Body of pancreas (tissue), 4 donors: ENCODE results near the gene S100B.
"Not testable (repeated sequence)": the region's sequence is repeated elsewhere in the genome, so short reads cannot be mapped to it uniquely, and the experiment has no call there.

Experiments used
- CTCF ChIP-seq, 7 experiments: fragments of 450-650 bp in 4 of 7; fragments of 200-600 bp in 3 of 7; sonication (generic) in 3 of 7; IDR thresholded peaks; one replicate each; pipeline ENCODE4 v1.5.1; 2016 to 2019; ENCODE audit warnings: antibody characterized with exemption in 7 of 7
- POLR2A ChIP-seq, 3 donors: fragments of 450-650 bp; IDR thresholded peaks; one replicate each; pipeline ENCODE4 v1.6.1; 2016; ENCODE audit warnings: antibody characterized with exemption in 3 of 3, mild to moderate bottlenecking in 2 of 3

DNA sequence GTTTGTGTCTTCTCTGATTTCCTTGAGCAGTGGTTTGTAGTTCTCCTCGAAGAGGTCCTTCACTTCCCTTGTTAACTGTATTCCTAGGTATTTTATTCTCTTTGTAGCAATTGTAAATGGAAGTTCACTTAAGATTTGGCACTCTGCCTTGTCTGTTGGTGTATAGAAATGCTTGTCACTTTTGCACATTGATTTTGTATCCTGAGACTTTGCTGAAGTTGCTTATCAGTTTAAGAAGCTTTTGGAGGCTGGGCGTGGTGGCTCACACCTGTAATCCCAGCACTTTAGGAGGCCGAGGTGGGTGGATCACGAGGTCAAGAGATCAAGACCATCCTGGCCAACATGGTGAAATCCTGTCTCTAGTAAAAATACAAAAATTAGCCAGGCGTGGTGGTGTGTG lies 27.1 kb downstream of the S100B start:
- not testable (repeated sequence) for TF ChIP-seq POLR2A, CTCF (IDR thresholded peaks at IDR 0.05)
